Spleen (tissue), 11 donors: ENCODE measurements around the gene WLS. TPM values are rescaled to one million over a fixed set of nuclear protein-coding genes. Genes with fewer than 3 reads are reported as not detected.

Source experiments
- DNase-seq: peaks from one replicate; pipeline ENCODE4 v3.0.0-alpha.2; 2020
- H3K27ac ChIP-seq, 8 donors: fragments of 200-600 bp; sonication (generic) in 7 of 8; 1 replicate in 4 of 8; 2 replicates in 4 of 8; pipeline versions ENCODE4 v1.5.0 to v1.8.0; 2016 to 2021; ENCODE audit warnings: inconsistent platforms in 4 of 8, mild to moderate bottlenecking in 4 of 8, moderate library complexity in 1 of 8
- H3K27me3 ChIP-seq, 7 donors: fragments of 200-600 bp; sonication (generic) in 6 of 7; replicated peaks in 1 of 7; 1 replicate in 4 of 7; 2 replicates in 3 of 7; pipeline versions ENCODE4 v1.5.0 to v1.8.0; 2016 to 2021; ENCODE audit warnings: inconsistent platforms in 3 of 7, mild to moderate bottlenecking in 1 of 7
- H3K36me3 ChIP-seq, 6 donors: fragments of 200-600 bp; sonication (generic) in 5 of 6; 1 replicate in 4 of 6; 2 replicates in 2 of 6; pipeline versions ENCODE4 v1.5.0 to v1.8.0; 2016 to 2021; ENCODE audit warnings: inconsistent platforms in 2 of 6
- H3K4me1 ChIP-seq, 6 donors: fragments of 200-600 bp; sonication (generic) in 5 of 6; 1 replicate in 3 of 6; 2 replicates in 3 of 6; pipeline versions ENCODE4 v1.5.0 to v1.8.0; 2016 to 2021; ENCODE audit warnings: inconsistent platforms in 3 of 6
- H3K4me3 ChIP-seq, 8 donors: fragments of 200-600 bp; sonication (generic) in 7 of 8; 1 replicate in 4 of 8; 2 replicates in 4 of 8; pipeline versions ENCODE4 v1.5.0 to v1.8.0; 2016 to 2021; ENCODE audit warnings: inconsistent platforms in 4 of 8, mild to moderate bottlenecking in 4 of 8, moderate library complexity in 2 of 8
- H3K9me3 ChIP-seq, 8 donors: fragments of 200-600 bp; sonication (generic) in 7 of 8; 1 replicate in 4 of 8; 2 replicates in 4 of 8; pipeline versions ENCODE4 v1.5.0 to v1.8.0; 2016 to 2021; ENCODE audit warnings: inconsistent platforms in 4 of 8
- POLR2A ChIP-seq, 3 donors: fragments of 450-650 bp; IDR thresholded peaks; one replicate each; pipeline ENCODE4 v1.5.1; 2017; ENCODE audit warnings: antibody characterized with exemption in 3 of 3, mild to moderate bottlenecking in 1 of 3
- POLR2AphosphoS5 ChIP-seq, 3 donors: sonication (generic); formaldehyde crosslinking; IDR thresholded peaks; one replicate each; pipeline ENCODE4 v1.5.1; 2017; ENCODE audit warnings: antibody characterized with exemption in 3 of 3
- WGBS, 5 donors: extraction: QIAGEN DNeasy Blood & Tissue Kit in 3 of 5; methylation state at CpG; one replicate each; pipeline versions ENCODE4 v1.1.5 to v1.1.7; 2013 to 2018; 5-methylcytosine and 5-hydroxymethylcytosine counted together
- intact Hi-C: fragments of 100-400 bp; cut with DNase I; formaldehyde crosslinking; loops from one replicate; pipeline ENCODE4 v1.15.0; 2023; ENCODE audit warnings: low total_unique reads
- polyA plus RNA-seq, 3 donors: library from polyadenylated mRNA; stranded (reverse); fragments of 200-250 nt; gene quantifications; one replicate each; pipeline ENCODE4 v1.2.1, GENCODE V29; 2013
- total RNA-seq, 7 donors: library from RNA; depleted of rRNA in 3 of 7; stranded (reverse); fragments of >200 nt in 3 of 7; fragmentation: NEBNext Ultra II Directional in 4 of 7; extraction: Animal tissue kit (Norgen Biotek cat#: 25700) in 4 of 7; gene quantifications; one replicate each; pipeline versions ENCODE4 v1.1.0 to v1.2.1, GENCODE V29; 2016 to 2021
- TF ChIP-seq, protein P1 (sequence below), 11 experiments: fragments of 200-600 bp in 7 of 11; fragments of 450-650 bp in 4 of 11; sonication (generic) in 4 of 11; IDR thresholded peaks in 8 of 11; conservative IDR thresholded peaks in 3 of 11; 1 replicate in 7 of 11; 2 replicates in 4 of 11; pipeline versions ENCODE4 v1.4.0 to v1.8.0; 2016 to 2021; ENCODE audit warnings: antibody characterized with exemption in 11 of 11, inconsistent platforms in 4 of 11, mild to moderate bottlenecking in 1 of 11
- donor health status: healthy with polysubstance abuse.
- donor health status: DM: no; HTN: no; CAD: no; lungs with moderate emphysema.
- donor health status: DM: no; HTN: no; CAD: no.
- donor health status: Bipolar disorder and iron deficiency.
- donor health status: healthy.
- donor health status: DM: no; HTN: no; CAD: no.
- donor health status: DM: yes; HTN: yes; CAD: no.

WLS gene
- total and polyA plus RNA-seq, 10 donors, result 5.6 to 67.2 (median 53.2) TPM

DNA sequence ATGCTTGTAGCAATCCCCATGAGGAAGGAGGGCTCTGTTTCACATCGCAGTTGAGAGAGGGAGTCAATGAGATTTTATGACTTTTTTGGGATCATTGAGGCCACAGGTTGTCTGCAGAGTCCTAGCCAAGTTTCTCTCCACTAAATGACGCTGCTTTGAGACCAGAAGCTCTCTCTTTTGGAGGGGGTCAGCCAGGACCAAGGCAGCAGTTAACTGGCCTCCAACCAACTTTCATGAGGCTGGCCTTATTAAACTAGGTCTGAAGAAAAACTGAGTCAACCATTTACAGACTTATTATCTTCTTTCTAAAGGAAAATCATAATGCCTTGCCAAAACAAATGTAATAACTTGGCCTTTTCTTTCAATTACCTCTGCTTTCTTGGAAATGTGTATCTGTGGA lies 8.6 kb downstream of the WLS start:
- no peak for TF ChIP-seq POLR2AphosphoS5 (IDR thresholded peaks at IDR 0.05)
- TF ChIP-seq, protein P1, sequence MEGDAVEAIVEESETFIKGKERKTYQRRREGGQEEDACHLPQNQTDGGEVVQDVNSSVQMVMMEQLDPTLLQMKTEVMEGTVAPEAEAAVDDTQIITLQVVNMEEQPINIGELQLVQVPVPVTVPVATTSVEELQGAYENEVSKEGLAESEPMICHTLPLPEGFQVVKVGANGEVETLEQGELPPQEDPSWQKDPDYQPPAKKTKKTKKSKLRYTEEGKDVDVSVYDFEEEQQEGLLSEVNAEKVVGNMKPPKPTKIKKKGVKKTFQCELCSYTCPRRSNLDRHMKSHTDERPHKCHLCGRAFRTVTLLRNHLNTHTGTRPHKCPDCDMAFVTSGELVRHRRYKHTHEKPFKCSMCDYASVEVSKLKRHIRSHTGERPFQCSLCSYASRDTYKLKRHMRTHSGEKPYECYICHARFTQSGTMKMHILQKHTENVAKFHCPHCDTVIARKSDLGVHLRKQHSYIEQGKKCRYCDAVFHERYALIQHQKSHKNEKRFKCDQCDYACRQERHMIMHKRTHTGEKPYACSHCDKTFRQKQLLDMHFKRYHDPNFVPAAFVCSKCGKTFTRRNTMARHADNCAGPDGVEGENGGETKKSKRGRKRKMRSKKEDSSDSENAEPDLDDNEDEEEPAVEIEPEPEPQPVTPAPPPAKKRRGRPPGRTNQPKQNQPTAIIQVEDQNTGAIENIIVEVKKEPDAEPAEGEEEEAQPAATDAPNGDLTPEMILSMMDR (IDR thresholded peaks at IDR 0.05 in 8 of 11, conservative IDR thresholded peaks at IDR 0.05 in 3 of 11), result no peak
- no peak for TF ChIP-seq POLR2A (IDR thresholded peaks at IDR 0.05)
- no peaks in the 10 kb centered on the region for H3K9me3 ChIP-seq
- H3K4me3 ChIP-seq, result no peak overlapping the region
- no peaks in the 10 kb centered on the region for H3K27me3 ChIP-seq
- DNase-seq, result no peak
- no peak overlapping the region for H3K27ac ChIP-seq
- intact Hi-C loops, result no loop called here
- H3K36me3 ChIP-seq, result peaks cover 0 to 5% (median 0%) of the 10 kb centered on the region in 6 donors
- peaks cover 0 to 11% (median 0%) of the 10 kb centered on the region in 6 donors for H3K4me1 ChIP-seq
- WGBS, 5 donors, result 64 to 85% (median 81%) methylated on average over 2 of the region's 2 CpGs

DNA sequence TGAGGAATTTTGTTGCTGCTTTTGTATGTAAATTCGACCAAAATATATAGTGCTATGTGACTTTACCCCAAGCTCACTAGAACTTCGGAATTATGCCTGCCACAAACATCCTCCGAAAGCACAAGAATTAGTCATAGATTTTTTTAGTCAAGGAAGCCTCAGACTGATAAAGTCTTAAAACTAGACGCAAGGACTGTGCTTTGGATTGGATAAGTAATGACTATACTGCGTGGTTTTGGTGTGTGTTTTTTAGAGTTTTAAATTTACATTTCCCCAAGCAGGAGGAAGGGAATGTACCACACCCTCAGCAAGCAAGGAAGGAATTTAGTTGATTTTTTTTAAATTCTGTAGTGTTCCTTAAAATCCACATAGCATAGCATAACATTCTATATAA lies 10.3 kb downstream of the WLS start:
- intact Hi-C loops, result no loop called here
- Histone ChIP-seq H3K4me1 (no peaks in the 10 kb centered on the region), H3K27ac (no peak overlapping the region)

DNA sequence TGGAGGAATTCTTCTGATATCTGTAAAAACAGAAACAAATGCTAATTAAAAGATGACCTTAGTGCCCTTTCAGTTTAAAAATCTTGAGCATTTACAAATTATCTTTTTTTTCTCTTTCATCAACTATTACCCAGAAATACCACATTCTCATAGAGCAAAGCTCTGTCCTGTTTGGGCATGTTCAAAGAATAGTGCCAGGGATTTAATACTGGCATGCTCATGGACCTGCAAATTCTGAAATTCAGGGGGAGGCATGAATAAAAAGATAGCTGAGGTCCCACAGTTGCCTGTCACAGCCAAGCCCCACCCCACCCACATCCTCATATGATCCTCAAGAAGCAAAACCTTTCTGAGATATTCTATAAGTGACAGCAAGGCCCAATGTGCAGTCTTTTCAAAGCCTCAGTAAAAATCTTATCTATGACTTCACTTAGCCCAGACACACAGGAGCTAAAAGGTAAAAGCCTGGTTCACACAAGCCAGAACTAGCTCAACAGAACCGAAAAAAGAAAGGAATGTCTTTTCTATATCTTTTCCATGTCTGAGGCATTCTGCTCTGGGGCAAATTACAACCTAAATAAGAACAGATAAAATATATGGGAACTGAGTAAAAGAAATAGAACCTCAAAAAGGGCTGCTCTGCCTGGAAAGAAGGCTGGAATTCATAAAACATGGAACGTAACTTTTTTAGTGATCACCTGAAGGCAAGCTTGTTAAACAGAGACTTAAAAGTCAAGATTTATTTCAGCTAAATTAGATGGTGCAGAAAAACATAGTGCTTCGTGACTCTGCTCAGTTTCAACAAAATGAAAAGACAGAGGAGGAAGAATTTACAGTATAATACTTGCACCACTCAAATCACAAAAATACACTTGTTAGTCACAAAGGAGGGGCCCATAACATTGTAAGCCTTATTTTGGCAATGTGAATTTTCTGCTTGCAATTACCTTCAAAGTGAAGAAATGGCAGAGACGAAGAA lies 11.0 kb downstream of the WLS start:
- Histone ChIP-seq H3K36me3 (no peaks in the 10 kb centered on the region), H3K4me3 (no peak overlapping the region), H3K4me1 (no peaks in the 10 kb centered on the region), H3K27ac (no peak overlapping the region), H3K27me3 (no peaks in the 10 kb centered on the region), H3K9me3 (no peaks in the 10 kb centered on the region)
- 65 to 84% (median 83%) methylated on average over 4 of the region's 4 CpGs for WGBS, 5 donors
- intact Hi-C loops, result no loop called here
- TF ChIP-seq, protein P1 (IDR thresholded peaks at IDR 0.05 in 8 of 11, conservative IDR thresholded peaks at IDR 0.05 in 3 of 11), result no peak
- no peak for TF ChIP-seq POLR2AphosphoS5 (IDR thresholded peaks at IDR 0.05)
- TF ChIP-seq POLR2A (IDR thresholded peaks at IDR 0.05), result no peak
- no peak for DNase-seq

More for the DNA sequence above, 10.3 kb downstream of the WLS start:
- no peak for DNase-seq
- Histone ChIP-seq H3K27me3 (no peaks in the 10 kb centered on the region), H3K9me3 (no peaks in the 10 kb centered on the region), H3K36me3 (peaks cover 0 to 3% (median 0%) of the 10 kb centered on the region in 6 donors), H3K4me3 (no peak overlapping the region)
- WGBS, 5 donors, result 65 to 82% (median 74%) methylated on average over 5 of the region's 5 CpGs
- TF ChIP-seq POLR2AphosphoS5 (IDR thresholded peaks at IDR 0.05) (no peak), POLR2A (IDR thresholded peaks at IDR 0.05) (no peak)
- TF ChIP-seq, protein P1 (IDR thresholded peaks at IDR 0.05 in 8 of 11, conservative IDR thresholded peaks at IDR 0.05 in 3 of 11), result no peak

DNA sequence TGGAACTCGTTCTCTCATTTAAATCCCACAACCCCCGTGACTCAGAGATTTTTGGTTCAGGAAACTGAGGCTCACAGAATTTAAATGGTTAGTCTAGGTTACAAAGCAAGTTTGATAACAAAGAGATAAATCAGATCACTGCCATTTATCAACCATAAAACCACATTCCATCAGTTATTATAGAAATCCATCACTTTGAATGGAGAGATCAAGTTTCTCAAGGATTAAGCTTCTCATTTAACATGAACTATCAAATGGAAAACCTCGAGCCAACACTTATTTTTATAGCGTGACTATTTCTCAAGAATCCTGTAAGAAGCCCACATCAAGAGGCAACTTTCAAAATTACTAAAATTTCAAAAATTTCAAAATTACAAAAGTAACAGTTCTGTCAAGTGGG lies 11.9 kb downstream of the WLS start:
- Histone ChIP-seq H3K36me3 (no peaks in the 10 kb centered on the region), H3K27ac (no peak overlapping the region), H3K4me3 (no peak overlapping the region), H3K27me3 (no peaks in the 10 kb centered on the region), H3K4me1 (no peaks in the 10 kb centered on the region), H3K9me3 (no peaks in the 10 kb centered on the region)
- DNase-seq, result no peak
- intact Hi-C loops, result no loop called here
- 39 to 76% (median 66%) methylated on average over 4 of the region's 4 CpGs for WGBS, 5 donors
- no peak for TF ChIP-seq POLR2A (IDR thresholded peaks at IDR 0.05)
